Activated gamma-delta T cell treated with anti-CD3 and anti-CD28 coated beads, Interleukin-2, amount 50 U/mL, for 16 hours (primary cell): Measurements from ENCODE around the gene NSDHL.

Source experiments
- DNase-seq: peaks from one replicate; pipeline ENCODE4 v3.0.0-alpha.2; 2020; ENCODE audit warnings: low read depth

NSDHL gene

GRCh38 chrX:152915541-152916241, 84.8 kb downstream of the NSDHL start:
- no peak for DNase-seq

- no peak for DNase-seq
These were observed 87.1 kb downstream of the NSDHL start for GRCh38 chrX:152917656-152918579.

- no peak for DNase-seq
These were observed 87.8 kb downstream of the NSDHL start for GRCh38 chrX:152918707-152919106.
